ENCODE measurements around the gene CIRBP. TPM values are rescaled to one million over a fixed set of nuclear protein-coding genes. Genes with fewer than 3 reads are reported as not detected.

Gene CIRBP
- total and polyA plus RNA-seq, 2 of the 13 experiments (the other 11 are each of a cell fraction or from before 2014, with no cell fraction given) = 133 to 140 TPM

- no peak for TF ChIP-seq CEBPZ (IDR thresholded peaks at IDR 0.05; ENCODE audit: low read length)
- peak; percentile 25; the same call in 1 of the 2 replicates for TF ChIP-seq KDM5B (CRISPR knock-in tag; IDR thresholded peaks at IDR 0.05; ENCODE audit: borderline replicate concordance)
- TF ChIP-seq HHEX (CRISPR knock-in tag; IDR thresholded peaks at IDR 0.05) = no peak
- 0 out of 2 replicates have a peak, but pooled peaks have one; percentile 57 for TF ChIP-seq ZNF747 (CRISPR knock-in tag; IDR thresholded peaks at IDR 0.05; ENCODE audit: borderline replicate concordance)
- TF ChIP-seq TAF15 (IDR thresholded peaks at IDR 0.05; ENCODE audit: low read depth, low read length, poor library complexity, severe bottlenecking) = no peak
- TF ChIP-seq LBX2 (CRISPR knock-in tag; IDR thresholded peaks at IDR 0.05; ENCODE audit: borderline replicate concordance) = 0 out of 2 replicates have a peak, but pooled peaks have one; percentile 29
- no peak for TF ChIP-seq DDIT3 (CRISPR knock-in tag; IDR thresholded peaks at IDR 0.05)
- TF ChIP-seq PRDM10 (CRISPR knock-in tag; IDR thresholded peaks at IDR 0.05; ENCODE audit: low read depth) = no peak
- peak; percentile 41; the same call in 1 of the 2 replicates for TF ChIP-seq PPARG (CRISPR knock-in tag; conservative IDR thresholded peaks at IDR 0.05)
- no peak for TF ChIP-seq ZNF672 (CRISPR knock-in tag; IDR thresholded peaks at IDR 0.05)
- TF ChIP-seq MAX (IDR thresholded peaks at IDR 0.05) = peak; percentile 55; the same call in 1 of the 2 replicates
- no peak for TF ChIP-seq ZNF652 (CRISPR knock-in tag; IDR thresholded peaks at IDR 0.05; ENCODE audit: borderline replicate concordance, low read depth)
- no peak for TF ChIP-seq ETS1 (CRISPR knock-in tag; IDR thresholded peaks at IDR 0.05)
- no peak for TF ChIP-seq TERF1 (CRISPR knock-in tag; IDR thresholded peaks at IDR 0.05)
- no peak for TF ChIP-seq RBFOX2 (IDR thresholded peaks at IDR 0.05; ENCODE audit: low read depth, low read length)
- no peak for TF ChIP-seq XRCC5 (optimal IDR thresholded peaks at IDR 0.05; ENCODE audit: low read length)
- TF ChIP-seq ZNF703 (CRISPR knock-in tag; IDR thresholded peaks at IDR 0.05; ENCODE audit: borderline replicate concordance) = no peak
- peak; percentile 59; the same call in 1 of the 2 replicates for TF ChIP-seq NCOR1 (IDR thresholded peaks at IDR 0.05; ENCODE audit: borderline replicate concordance, low read length)
- TF ChIP-seq FOXO1 (CRISPR knock-in tag; IDR thresholded peaks at IDR 0.05) = peak; percentile 47; the same call in 1 of the 2 replicates
Measured at GRCh38 chr19:1253514-1254080, 15.5 kb upstream of the CIRBP start (continued).

Measured in HepG2 (cell line).